ENCODE measurements around the gene LUZP4.

GRCh38 chrX:115332832-115333231 lies 43.3 kb downstream of the LUZP4 start:
- TF ChIP-seq, protein P1, sequence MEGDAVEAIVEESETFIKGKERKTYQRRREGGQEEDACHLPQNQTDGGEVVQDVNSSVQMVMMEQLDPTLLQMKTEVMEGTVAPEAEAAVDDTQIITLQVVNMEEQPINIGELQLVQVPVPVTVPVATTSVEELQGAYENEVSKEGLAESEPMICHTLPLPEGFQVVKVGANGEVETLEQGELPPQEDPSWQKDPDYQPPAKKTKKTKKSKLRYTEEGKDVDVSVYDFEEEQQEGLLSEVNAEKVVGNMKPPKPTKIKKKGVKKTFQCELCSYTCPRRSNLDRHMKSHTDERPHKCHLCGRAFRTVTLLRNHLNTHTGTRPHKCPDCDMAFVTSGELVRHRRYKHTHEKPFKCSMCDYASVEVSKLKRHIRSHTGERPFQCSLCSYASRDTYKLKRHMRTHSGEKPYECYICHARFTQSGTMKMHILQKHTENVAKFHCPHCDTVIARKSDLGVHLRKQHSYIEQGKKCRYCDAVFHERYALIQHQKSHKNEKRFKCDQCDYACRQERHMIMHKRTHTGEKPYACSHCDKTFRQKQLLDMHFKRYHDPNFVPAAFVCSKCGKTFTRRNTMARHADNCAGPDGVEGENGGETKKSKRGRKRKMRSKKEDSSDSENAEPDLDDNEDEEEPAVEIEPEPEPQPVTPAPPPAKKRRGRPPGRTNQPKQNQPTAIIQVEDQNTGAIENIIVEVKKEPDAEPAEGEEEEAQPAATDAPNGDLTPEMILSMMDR (IDR thresholded peaks at IDR 0.05; ENCODE audit: low read length): no peak
- no peak for TF ChIP-seq EZH2 (IDR thresholded peaks at IDR 0.05; ENCODE audit: borderline replicate concordance, low read length)

Data from OCI-LY1 (cell line).